Nephron progenitor cell (in vitro differentiated cells): ENCODE results near the gene CPLX3.
A peak's percentile ranks its signal among the peaks of the same experiment; 100 is the strongest.

Experiments
- DNase-seq: peaks from one replicate; pipeline ENCODE4 v3.0.0; 2021
- H3K27ac Mint-ChIP-seq: 2 replicates; pipeline ENCODE4 v1.8.0; 2021; ENCODE audit warnings: mild to moderate bottlenecking, moderate library complexity, mixed read lengths
- H3K27me3 Mint-ChIP-seq: 2 replicates; pipeline ENCODE4 v1.8.0; 2021; ENCODE audit warnings: mild to moderate bottlenecking, low read depth, mixed read lengths; ENCODE audit not compliant: poor library complexity
- H3K36me3 Mint-ChIP-seq: 2 replicates; pipeline ENCODE4 v1.8.0; 2021; ENCODE audit warnings: low read depth, mixed read lengths
- H3K4me1 Mint-ChIP-seq: 2 replicates; pipeline ENCODE4 v1.8.0; 2021; ENCODE audit warnings: mixed read lengths
- H3K4me3 Mint-ChIP-seq: 2 replicates; pipeline ENCODE4 v1.8.0; 2021; ENCODE audit warnings: mild to moderate bottlenecking, moderate library complexity, mixed read lengths
- H3K9me3 Mint-ChIP-seq: 2 replicates; pipeline ENCODE4 v1.8.0; 2021; ENCODE audit warnings: mild to moderate bottlenecking, moderate library complexity, mixed read lengths
- TF ChIP-seq, protein P1 (sequence below): fragments of 200-600 bp; sonication (generic); IDR thresholded peaks from 2 replicates; pipeline ENCODE4 v1.5.0; 2021; ENCODE audit warnings: antibody characterized with exemption

The CPLX3 gene

DNA sequence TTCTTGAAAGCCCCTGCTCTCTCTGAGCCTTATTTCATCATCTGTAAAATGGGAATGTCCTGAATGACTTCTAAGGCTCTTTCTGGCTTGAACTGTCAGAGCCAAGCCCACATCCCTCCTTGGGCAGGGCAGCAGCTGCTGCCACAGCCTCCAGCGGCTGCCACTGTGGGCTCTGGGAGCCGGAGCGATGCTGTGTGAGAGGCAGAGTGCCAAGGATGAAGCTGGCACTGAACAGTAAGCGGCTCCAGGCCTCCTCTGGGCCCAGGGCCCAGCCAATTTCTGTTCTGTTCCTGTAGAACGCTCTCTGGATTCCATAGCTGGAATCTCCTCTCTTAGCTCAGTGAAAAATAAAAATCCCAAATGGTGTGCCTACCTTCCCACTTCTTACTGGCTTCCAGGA, 4.4 kb downstream of the CPLX3 start:
- Mint-ChIP-seq H3K4me1 (peaks cover 35% of the 10 kb centered on the region), H3K27ac (no peak overlapping the region), H3K4me3 (no peak overlapping the region), H3K9me3 (no peaks in the 10 kb centered on the region), H3K36me3 (no peaks in the 10 kb centered on the region), H3K27me3 (peaks cover 57% of the 10 kb centered on the region)
- TF ChIP-seq, protein P1, sequence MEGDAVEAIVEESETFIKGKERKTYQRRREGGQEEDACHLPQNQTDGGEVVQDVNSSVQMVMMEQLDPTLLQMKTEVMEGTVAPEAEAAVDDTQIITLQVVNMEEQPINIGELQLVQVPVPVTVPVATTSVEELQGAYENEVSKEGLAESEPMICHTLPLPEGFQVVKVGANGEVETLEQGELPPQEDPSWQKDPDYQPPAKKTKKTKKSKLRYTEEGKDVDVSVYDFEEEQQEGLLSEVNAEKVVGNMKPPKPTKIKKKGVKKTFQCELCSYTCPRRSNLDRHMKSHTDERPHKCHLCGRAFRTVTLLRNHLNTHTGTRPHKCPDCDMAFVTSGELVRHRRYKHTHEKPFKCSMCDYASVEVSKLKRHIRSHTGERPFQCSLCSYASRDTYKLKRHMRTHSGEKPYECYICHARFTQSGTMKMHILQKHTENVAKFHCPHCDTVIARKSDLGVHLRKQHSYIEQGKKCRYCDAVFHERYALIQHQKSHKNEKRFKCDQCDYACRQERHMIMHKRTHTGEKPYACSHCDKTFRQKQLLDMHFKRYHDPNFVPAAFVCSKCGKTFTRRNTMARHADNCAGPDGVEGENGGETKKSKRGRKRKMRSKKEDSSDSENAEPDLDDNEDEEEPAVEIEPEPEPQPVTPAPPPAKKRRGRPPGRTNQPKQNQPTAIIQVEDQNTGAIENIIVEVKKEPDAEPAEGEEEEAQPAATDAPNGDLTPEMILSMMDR: no peak
- no peak for DNase-seq

DNA sequence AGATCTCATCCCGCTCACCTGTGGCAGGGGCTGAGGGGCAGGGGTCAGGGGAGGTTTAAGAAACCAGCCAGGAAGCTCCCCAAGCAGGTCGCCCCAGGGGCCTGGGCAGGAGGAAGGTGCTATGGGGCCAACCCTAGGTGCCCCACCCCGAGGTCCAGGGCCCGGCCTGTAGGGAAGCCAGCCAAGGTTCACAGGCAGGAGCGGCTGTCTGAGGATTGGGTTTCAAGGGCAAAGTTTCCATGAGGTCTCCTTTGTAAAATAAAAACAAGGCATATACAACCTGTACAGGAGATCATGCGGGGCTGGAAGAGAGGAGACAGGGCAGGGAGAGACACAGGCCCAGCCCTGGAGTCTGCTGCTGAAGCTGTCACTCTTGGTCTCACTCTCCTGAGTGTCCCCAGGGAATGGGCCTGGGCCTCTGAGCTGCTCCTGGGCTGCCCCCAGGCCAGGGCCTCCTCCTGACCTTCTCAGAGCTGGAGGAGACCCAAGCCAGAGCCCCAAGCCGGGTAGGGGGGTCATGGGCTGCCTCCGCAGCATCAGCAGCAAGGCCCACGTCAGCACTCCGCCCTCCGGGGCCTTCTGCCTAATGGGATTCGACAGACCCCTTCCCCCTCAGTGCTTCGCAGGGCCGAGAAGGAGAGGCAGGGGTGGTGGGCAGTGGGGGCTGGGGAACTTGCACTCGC, 5.5 kb downstream of the CPLX3 start:
- Mint-ChIP-seq H3K27ac (no peak overlapping the region), H3K27me3 (peaks cover 50% of the 10 kb centered on the region), H3K4me1 (peaks cover 35% of the 10 kb centered on the region), H3K36me3 (no peaks in the 10 kb centered on the region), H3K4me3 (no peak overlapping the region), H3K9me3 (no peaks in the 10 kb centered on the region)
- peak; percentile 20 for DNase-seq
- TF ChIP-seq, protein P1: no peak

DNA sequence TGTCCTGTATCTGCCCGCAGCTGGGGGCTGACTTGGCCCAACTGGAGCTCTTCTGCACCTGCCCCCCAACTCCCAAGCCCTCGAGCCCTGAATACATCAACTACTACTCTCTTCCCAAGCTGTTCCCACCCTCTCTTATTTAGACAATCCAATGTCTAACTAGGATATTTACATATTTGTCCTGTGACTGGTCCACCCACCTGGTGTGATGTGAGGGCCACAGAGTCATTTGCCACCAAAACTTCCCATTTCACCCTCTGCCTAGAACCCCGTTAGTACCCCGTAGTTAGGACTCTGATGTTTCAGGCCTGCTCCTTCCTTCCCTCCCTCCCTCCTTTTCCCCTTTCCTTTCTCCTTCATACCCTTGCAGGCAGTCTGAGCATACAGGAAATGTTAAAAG, 6.4 kb downstream of the CPLX3 start:
- no peak for DNase-seq
- Mint-ChIP-seq H3K36me3 (no peaks in the 10 kb centered on the region), H3K4me1 (peaks cover 39% of the 10 kb centered on the region), H3K4me3 (no peak overlapping the region), H3K27me3 (peaks cover 41% of the 10 kb centered on the region), H3K27ac (no peak overlapping the region), H3K9me3 (no peaks in the 10 kb centered on the region)
- TF ChIP-seq, protein P1: no peak

DNA sequence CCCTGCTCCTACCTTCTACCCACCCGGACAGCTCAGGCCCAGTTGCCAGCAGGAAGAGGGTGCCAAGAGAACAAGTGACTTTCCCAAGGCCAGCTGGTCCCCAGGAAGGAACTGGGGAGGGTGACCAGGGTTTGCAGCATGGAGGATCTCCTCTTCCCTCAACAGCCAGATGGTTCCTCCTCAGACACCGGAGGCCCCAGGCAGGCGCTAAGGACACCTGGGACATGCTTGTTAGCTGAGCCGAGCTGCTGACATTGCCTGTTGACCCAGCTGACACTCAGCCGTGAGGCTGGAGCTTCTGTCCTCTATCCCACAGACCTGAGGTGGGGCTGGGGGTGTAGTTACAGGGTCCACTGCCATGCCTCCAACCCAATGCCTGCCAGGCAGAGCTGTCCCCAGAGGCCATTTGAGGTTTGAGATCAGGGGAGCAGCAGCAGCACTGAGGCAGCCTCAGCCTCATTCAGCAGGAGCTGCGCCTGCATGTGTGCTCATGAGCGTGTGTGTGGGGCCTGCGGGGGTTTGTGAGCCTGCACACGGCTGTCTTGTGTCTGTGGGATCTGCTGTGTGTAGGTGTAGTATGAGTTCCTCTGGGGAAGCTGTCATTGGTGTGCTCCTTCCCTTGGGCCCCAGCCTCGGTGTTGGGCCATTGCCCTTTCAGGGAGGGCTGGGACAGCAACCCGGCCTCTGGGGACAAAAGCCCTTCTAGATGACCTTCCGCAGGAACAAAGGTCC, 7.1 kb downstream of the CPLX3 start:
- Mint-ChIP-seq H3K4me3 (no peak overlapping the region), H3K9me3 (no peaks in the 10 kb centered on the region), H3K36me3 (no peaks in the 10 kb centered on the region), H3K27ac (no peak overlapping the region), H3K27me3 (peaks cover 34% of the 10 kb centered on the region), H3K4me1 (peaks cover 39% of the 10 kb centered on the region)
- no peak for DNase-seq
- TF ChIP-seq, protein P1: no peak

DNA sequence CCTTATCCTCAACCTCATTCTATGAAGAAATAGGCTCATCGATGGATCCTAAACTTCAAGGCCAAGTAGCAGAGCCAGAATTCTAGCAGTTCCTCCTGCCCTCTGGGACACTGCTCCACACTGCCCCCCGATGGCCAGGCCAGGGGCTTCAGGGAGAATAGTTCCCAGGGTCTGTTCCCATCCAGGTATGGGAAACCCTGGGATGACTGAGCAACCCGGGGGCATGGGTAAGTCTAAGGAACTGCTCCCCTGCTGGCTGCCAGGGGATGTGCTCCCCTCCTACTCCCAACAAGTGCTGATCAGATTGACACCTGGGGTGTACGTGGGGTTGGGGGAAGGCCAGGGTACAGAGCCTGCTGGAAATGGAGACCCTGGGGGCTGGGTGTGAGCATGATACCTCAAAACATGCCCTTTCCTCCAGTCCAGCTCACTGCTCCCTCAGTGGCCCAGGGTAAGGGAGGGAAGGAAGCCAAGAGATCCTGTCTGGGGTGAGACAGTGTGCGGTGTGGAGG, 8.9 kb downstream of the CPLX3 start:
- Mint-ChIP-seq H3K36me3 (no peaks in the 10 kb centered on the region), H3K27me3 (peaks cover 22% of the 10 kb centered on the region), H3K9me3 (no peaks in the 10 kb centered on the region), H3K4me3 (no peak overlapping the region), H3K4me1 (peaks cover 51% of the 10 kb centered on the region), H3K27ac (peak overlapping the region; percentile 40)
- DNase-seq: peak; percentile 76
- TF ChIP-seq, protein P1: peak; percentile 72
